HepG2 (cell line): ENCODE results near the gene TTC6. TPM values are rescaled to one million over a fixed set of nuclear protein-coding genes. Genes with fewer than 3 reads are reported as not detected.

Experiments used
- CBX1 ChIP-seq: IDR thresholded peaks from one replicate; pipeline ENCODE4 v1.6.1; 2016; ENCODE audit warnings: antibody characterized with exemption, low read depth
- ELF1 ChIP-seq: sonication (generic); formaldehyde crosslinking; IDR thresholded peaks from 2 replicates; pipeline ENCODE4 v1.4.0; 2020; ENCODE audit warnings: missing genetic modification reagents
- HOXD1 ChIP-seq: sonication (generic); formaldehyde crosslinking; IDR thresholded peaks from 2 replicates; pipeline ENCODE4 v1.5.0; 2020; ENCODE audit warnings: missing genetic modification reagents
- MXD3 ChIP-seq: IDR thresholded peaks from 2 replicates; pipeline ENCODE4 v1.6.1; 2016; ENCODE audit warnings: mild to moderate bottlenecking, missing biosample characterization, missing genetic modification reagents
- PRDM10 ChIP-seq: sonication (generic); formaldehyde crosslinking; IDR thresholded peaks from 2 replicates; pipeline ENCODE4 v1.4.0; 2020; ENCODE audit warnings: low read depth, missing genetic modification reagents
- REPIN1 ChIP-seq: sonication (generic); formaldehyde crosslinking; IDR thresholded peaks from 2 replicates; pipeline ENCODE4 v1.8.0; 2022; ENCODE audit warnings: missing genetic modification reagents, low read depth, mild to moderate bottlenecking, borderline replicate concordance
- SMAD1 ChIP-seq: sonication (generic); formaldehyde crosslinking; IDR thresholded peaks from 2 replicates; pipeline ENCODE4 v1.4.0; 2020; ENCODE audit warnings: missing genetic modification reagents, low read depth, mild to moderate bottlenecking, borderline replicate concordance
- ZNF142 ChIP-seq: sonication (generic); formaldehyde crosslinking; IDR thresholded peaks from 2 replicates; pipeline ENCODE4 v1.4.0; 2020; ENCODE audit warnings: missing genetic modification reagents
- ZNF256 ChIP-seq: sonication (generic); formaldehyde crosslinking; conservative IDR thresholded peaks from 2 replicates; pipeline ENCODE4 v1.4.0; 2020; ENCODE audit warnings: missing genetic modification reagents
- ZNF281 ChIP-seq: sonication (generic); formaldehyde crosslinking; IDR thresholded peaks from 2 replicates; pipeline ENCODE4 v1.4.0; 2020; ENCODE audit warnings: missing genetic modification reagents, borderline replicate concordance
- ZNF337 ChIP-seq: sonication (generic); formaldehyde crosslinking; IDR thresholded peaks from 2 replicates; pipeline ENCODE4 v1.5.1; 2020; ENCODE audit warnings: missing genetic modification reagents, low read depth, mild to moderate bottlenecking, borderline replicate concordance
- ZSCAN12 ChIP-seq: sonication (generic); formaldehyde crosslinking; IDR thresholded peaks from 2 replicates; pipeline ENCODE4 v1.9.0; 2021; ENCODE audit warnings: mild to moderate bottlenecking, missing genetic modification reagents
- polyA plus RNA-seq, 8 experiments: library from polyadenylated mRNA; depleted of rRNA in 3 of 8; stranded (reverse) in 7 of 8; unstranded in 1 of 8; fragments of >200 nt; fragmentation: Illumina TruSeq in 4 of 8; extraction: Trizol in 4 of 8; gene quantifications; 2 replicates each; pipeline versions ENCODE4 v1.2.1 to v1.2.3, GENCODE V29; 2011 to 2016; ENCODE audit warnings: low read depth in 4 of 8, missing spikeins in 1 of 8, mixed read lengths in 1 of 8; ENCODE audit not compliant: insufficient read depth in 1 of 8
- total RNA-seq, 5 experiments: library from RNA; depleted of rRNA; stranded (reverse); fragments of >200 nt; fragmentation: Illumina TruSeq; extraction: Trizol; gene quantifications; 2 replicates each; pipeline ENCODE4 v1.2.3, GENCODE V29; 2016; ENCODE audit warnings: low read depth in 1 of 5

TTC6 gene
- total and polyA plus RNA-seq, 2 of the 13 experiments (the other 11 are each of a cell fraction or from before 2014, with no cell fraction given): 9.3 to 27.4 TPM

- TF ChIP-seq MXD3: peak; percentile 97
- TF ChIP-seq HOXD1 (CRISPR knock-in tag): no peak; the same call in none of the 2 replicates
- TF ChIP-seq ZSCAN12 (CRISPR knock-in tag): peak; percentile 87; the same call in 1 of the 2 replicates
- TF ChIP-seq ZNF337 (CRISPR knock-in tag): 0 out of 2 replicates have a peak, but pooled peaks have one; percentile 71
- TF ChIP-seq ZNF281 (CRISPR knock-in tag): peak; percentile 91
- peak; percentile 64 for TF ChIP-seq ELF1 (CRISPR knock-in tag)
- TF ChIP-seq SMAD1 (CRISPR knock-in tag): peak; percentile 92; the same call in 1 of the 2 replicates
- 0 out of 2 replicates have a peak, but pooled peaks have one; percentile 8 for TF ChIP-seq ZNF142 (CRISPR knock-in tag)
- peak; percentile 82 for TF ChIP-seq REPIN1 (CRISPR knock-in tag)
- peak; percentile 67 for TF ChIP-seq CBX1
- peak; percentile 89; the same call in 1 of the 2 replicates for TF ChIP-seq PRDM10 (CRISPR knock-in tag)
- peak; percentile 93 for TF ChIP-seq ZNF256 (CRISPR knock-in tag)
Measured at GRCh38 chr14:37595809-37596621, 586 bp downstream of the TTC6 start (continued).
